IMR-90 (cell line): ENCODE measurements around the gene PAXX. TPM values are rescaled to one million over a fixed set of nuclear protein-coding genes. Genes with fewer than 3 reads are reported as not detected.

Experiments
- ATAC-seq: fragments of 200-7000 bp; cut with Tn5 transposase; 2 replicates; pipeline ENCODE4 v1.9.1; 2020; ENCODE audit warnings: low read depth, mild to moderate bottlenecking, moderate library complexity
- BruUV-seq: library from RNA; stranded (reverse); fragments of 400-500 nt; replicated peaks from 2 replicates; lab custom pipeline; 2021; lab: Mats Ljungman, UMichigan
- CTCF ChIA-PET: fragments of 300-600 bp; formaldehyde crosslinking; extraction: SDS; loops from one replicate; lab custom pipeline; 2021; ENCODE audit warnings: antibody characterized with exemption; lab: Yijun Ruan, JAX
- POLR2A ChIA-PET: fragments of 300-600 bp; sonication (Branson Sonifier 250); formaldehyde crosslinking; loops from one replicate; lab custom pipeline; 2022; ENCODE audit warnings: antibody characterized with exemption; ENCODE audit not compliant: unreplicated experiment; lab: Charles Lee
- DNase-seq: peaks from one replicate; pipeline ENCODE4 v3.0.0; 2013
- H2AFZ ChIP-seq: replicated peaks from 2 replicates; pipeline ENCODE3; 2013; ENCODE audit warnings: low read length, mild to moderate bottlenecking; ENCODE audit not compliant: poor library complexity
- H2AK5ac ChIP-seq: 2 replicates; pipeline ENCODE4 v1.6.1; 2013; ENCODE audit warnings: low read depth, low read length, inconsistent platforms
- H2AK9ac ChIP-seq: replicated peaks from 2 replicates; pipeline ENCODE3; 2013; ENCODE audit warnings: mild to moderate bottlenecking, low read depth, low read length, moderate library complexity; ENCODE audit not compliant: poor library complexity
- H2BK120ac ChIP-seq: 2 replicates; pipeline ENCODE4 v1.6.1; 2013; ENCODE audit warnings: low read depth, low read length, inconsistent platforms
- H2BK15ac ChIP-seq: 3 replicates; pipeline ENCODE4 v1.6.1; 2013; ENCODE audit warnings: low read depth, low read length, inconsistent platforms
- H2BK20ac ChIP-seq: 2 replicates; pipeline ENCODE4 v1.6.1; 2013; ENCODE audit warnings: low read depth, mild to moderate bottlenecking, inconsistent platforms, low read length, moderate library complexity
- H2BK5ac ChIP-seq: 2 replicates; pipeline ENCODE4 v1.6.1; 2013; ENCODE audit warnings: mild to moderate bottlenecking, low read depth, low read length, inconsistent platforms; ENCODE audit not compliant: poor library complexity, severe bottlenecking
- H3K14ac ChIP-seq: replicated peaks from 2 replicates; pipeline ENCODE4 v1.6.1; 2013; ENCODE audit warnings: low read depth, low read length, inconsistent platforms
- H3K18ac ChIP-seq: 2 replicates; pipeline ENCODE4 v1.6.1; 2013; ENCODE audit warnings: low read depth, low read length, control low read depth
- H3K23ac ChIP-seq: 2 replicates; pipeline ENCODE4 v1.6.1; 2013; ENCODE audit warnings: low read depth, low read length, inconsistent platforms
- H3K27ac ChIP-seq: 2 replicates; pipeline ENCODE4 v1.5.1; 2013; ENCODE audit warnings: mild to moderate bottlenecking, control low read depth, low read length; ENCODE audit not compliant: insufficient read depth
- H3K27me3 ChIP-seq: 2 replicates; pipeline ENCODE4 v1.6.1; 2013; ENCODE audit warnings: low read length; ENCODE audit not compliant: control insufficient read depth, insufficient read depth
- H3K36me3 ChIP-seq: 2 replicates; pipeline ENCODE4 v1.6.1; 2013; ENCODE audit warnings: low read length, mixed read lengths; ENCODE audit not compliant: control insufficient read depth, insufficient read depth
- H3K4ac ChIP-seq: 2 replicates; pipeline ENCODE4 v1.6.1; 2013; ENCODE audit warnings: low read depth, low read length, inconsistent platforms
- H3K4me1 ChIP-seq: 2 replicates; pipeline ENCODE4 v1.6.1; 2013; ENCODE audit warnings: low read length, mixed read lengths; ENCODE audit not compliant: control insufficient read depth, insufficient read depth
- H3K4me2 ChIP-seq: 2 replicates; pipeline ENCODE4 v1.6.1; 2013; ENCODE audit warnings: low read depth, mild to moderate bottlenecking, control low read depth, low read length, moderate library complexity
- H3K4me3 ChIP-seq: 2 replicates; pipeline ENCODE4 v1.5.1; 2013; ENCODE audit warnings: low read depth, mild to moderate bottlenecking, control low read depth, low read length, moderate library complexity; ENCODE audit not compliant: insufficient read depth
- H3K56ac ChIP-seq: 2 replicates; pipeline ENCODE4 v1.6.1; 2013; ENCODE audit warnings: low read length, inconsistent platforms; ENCODE audit not compliant: insufficient read depth; ENCODE audit errors: extremely low read depth
- H3K79me1 ChIP-seq, 2 experiments: 2 replicates each; pipeline ENCODE4 v1.6.1; 2013; ENCODE audit warnings: low read length in 2 of 2, inconsistent platforms in 1 of 2, low read depth in 1 of 2
- H3K9ac ChIP-seq: 2 replicates; pipeline ENCODE4 v1.6.1; 2013; ENCODE audit warnings: low read depth, low read length, control low read depth
- H3K9me1 ChIP-seq: 2 replicates; pipeline ENCODE4 v1.6.1; 2013; ENCODE audit warnings: low read length, inconsistent platforms; ENCODE audit not compliant: insufficient read depth
- H3K9me3 ChIP-seq: 2 replicates; pipeline ENCODE4 v1.6.1; 2013; ENCODE audit warnings: low read length; ENCODE audit not compliant: control insufficient read depth, insufficient read depth
- H4K20me1 ChIP-seq: 2 replicates; pipeline ENCODE4 v1.6.1; 2013; ENCODE audit warnings: low read length, inconsistent platforms; ENCODE audit not compliant: insufficient read depth
- H4K5ac ChIP-seq: 2 replicates; pipeline ENCODE4 v1.6.1; 2013; ENCODE audit warnings: mild to moderate bottlenecking, low read depth, low read length, control low read depth
- H4K8ac ChIP-seq, 2 experiments: 2 replicates each; pipeline ENCODE4 v1.6.1; 2013; ENCODE audit warnings: low read depth in 2 of 2, low read length in 2 of 2, control low read depth in 1 of 2, inconsistent platforms in 1 of 2
- H4K91ac ChIP-seq: 2 replicates; pipeline ENCODE4 v1.6.1; 2013; ENCODE audit warnings: low read depth, low read length, inconsistent platforms; ENCODE audit not compliant: insufficient read depth
- MAFK ChIP-seq: IDR thresholded peaks from 2 replicates; pipeline ENCODE4 v1.6.1; 2012; ENCODE audit warnings: low read depth, low read length, improper control_type of control experiment
- POLR2A ChIP-seq: IDR thresholded peaks from 2 replicates; pipeline ENCODE4 v1.6.1; 2012; ENCODE audit warnings: mild to moderate bottlenecking, low read depth, low read length
- WGBS, 2 experiments: methylation state at CpG; one replicate each; pipeline versions ENCODE4 v1.1.5 to v1.1.7; 2013; ENCODE audit warnings: missing lambda C conversion rate in 2 of 2; ENCODE audit not compliant: insufficient read length in 1 of 2; ENCODE audit errors: extremely low coverage in 2 of 2; 5-methylcytosine and 5-hydroxymethylcytosine counted together
- dilution Hi-C: fragments of 300-500 bp; cut with HindIII; formaldehyde crosslinking; loops from one replicate; pipeline ENCODE4 v1.14.3; 2018; ENCODE audit warnings: low sequenced_read_pairs; ENCODE audit not compliant: unreplicated experiment
- in situ Hi-C: fragments of 300-500 bp; cut with MboI; formaldehyde crosslinking; loops from 3 replicates; pipeline ENCODE4 v1.14.3; 2019; ENCODE audit warnings: low sequenced_read_pairs, inconsistent platforms, mixed read lengths
- intact Hi-C: fragments of 100-400 bp; cut with micrococcal nuclease; formaldehyde crosslinking; loops from 2 replicates; pipeline ENCODE4 v1.10.0; 2022
- polyA plus RNA-seq, 3 experiments: library from polyadenylated mRNA; depleted of rRNA; stranded (reverse); fragments of >200 nt; gene quantifications; 2 replicates each; pipeline ENCODE4 v1.2.3, GENCODE V29; 2012; ENCODE audit warnings: low replicate concordance in 1 of 3
- total RNA-seq: library from RNA; depleted of rRNA; stranded (reverse); fragments of >200 nt; gene quantifications from 2 replicates; pipeline ENCODE4 v1.2.3, GENCODE V29; 2012

The PAXX gene
- total and polyA plus RNA-seq, 2 of the 4 experiments (the other 2 are of a cell fraction), result 5.7 to 24.6 TPM

DNA sequence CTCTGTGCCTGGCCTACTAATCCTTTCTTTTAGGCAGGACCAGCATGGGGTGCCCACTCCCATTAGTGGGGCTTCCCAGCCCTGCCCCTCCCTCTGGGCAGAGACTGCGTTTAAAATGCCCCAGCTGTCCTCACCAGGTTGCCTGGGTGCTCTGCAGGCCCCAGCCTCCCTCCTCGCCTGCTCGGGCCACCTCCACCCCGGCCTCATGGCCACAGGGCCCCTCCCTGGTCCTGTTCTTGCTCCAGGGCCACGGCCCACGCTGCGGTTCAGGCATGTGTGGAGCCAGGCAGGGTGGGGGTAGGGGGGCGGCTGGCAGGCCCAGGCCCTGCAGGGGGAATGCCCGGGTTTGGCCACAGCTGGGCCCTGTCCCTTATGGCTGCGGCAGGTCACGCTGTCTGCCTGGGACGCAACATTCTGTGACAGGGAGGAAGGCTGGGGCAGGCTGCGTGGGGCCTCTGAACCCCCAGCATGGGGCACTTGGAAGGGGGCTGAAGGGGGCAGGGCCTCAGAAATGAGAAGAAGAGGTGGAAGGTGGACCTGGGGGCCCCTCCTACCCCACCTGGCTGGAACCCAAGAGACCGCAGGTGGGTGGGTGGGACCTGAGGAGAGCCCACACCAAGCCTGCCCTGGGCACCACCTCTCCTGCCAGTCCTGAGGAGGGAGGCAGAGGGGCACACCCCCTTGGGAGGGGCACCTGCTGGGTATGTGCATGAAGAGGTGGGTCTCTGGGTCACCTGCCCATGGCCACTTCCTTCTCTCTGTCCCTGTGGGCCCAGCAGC, 40.5 kb upstream of the PAXX start, which contains the start of gene LCN12 (continued):
- no peak for TF ChIP-seq MAFK

DNA sequence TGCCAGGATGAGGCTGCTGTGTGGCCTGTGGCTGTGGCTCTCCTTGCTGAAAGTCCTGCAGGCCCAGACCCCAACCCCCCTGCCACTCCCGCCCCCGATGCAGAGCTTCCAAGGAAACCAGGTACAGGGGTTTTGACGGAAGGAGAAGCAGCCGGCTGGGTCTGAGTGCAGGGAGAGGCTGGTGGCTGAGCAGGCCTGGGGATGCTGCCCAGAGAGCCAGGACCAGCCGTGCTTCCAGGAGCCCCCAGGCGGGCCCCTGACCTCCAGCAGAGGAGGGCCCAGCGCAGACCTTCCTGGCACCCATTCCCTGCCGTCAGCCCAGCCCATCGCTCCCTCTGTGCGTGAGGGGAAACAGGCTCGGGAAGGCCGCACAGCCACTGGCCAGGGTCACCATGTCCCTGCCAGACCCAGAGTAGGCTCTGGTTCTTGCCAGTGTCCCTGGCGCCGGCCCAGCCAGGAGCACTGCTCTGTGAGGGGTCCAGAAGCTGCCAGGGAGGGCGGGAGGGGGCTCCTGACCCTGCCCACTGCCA, 39.8 kb upstream of the PAXX start:
- Histone ChIP-seq H4K5ac (no peak overlapping the region), H3K18ac (no peak overlapping the region), H3K9me3 (peaks cover 3% of the 10 kb centered on the region), H3K4ac (no peak overlapping the region), H3K9me1 (no peaks in the 10 kb centered on the region), H3K14ac (no peak overlapping the region), H2BK5ac (no peak overlapping the region), H2AFZ (no peak overlapping the region), H3K4me3 (no peak overlapping the region), H3K4me2 (no peak overlapping the region), H4K20me1 (no peaks in the 10 kb centered on the region), H4K91ac (no peak overlapping the region), H2AK5ac (no peak overlapping the region), H2BK15ac (no peak overlapping the region), H3K56ac (no peak overlapping the region), H3K23ac (no peak overlapping the region), H3K79me1 (no peaks in the 10 kb centered on the region), H2BK120ac (no peak overlapping the region), H3K4me1 (no peaks in the 10 kb centered on the region; the same call in 1 of the 2 replicates), H3K27me3 (peaks cover 13% of the 10 kb centered on the region; the same call in 1 of the 2 replicates), H3K9ac (no peak overlapping the region), H2BK20ac (no peak overlapping the region), H3K27ac (no peak overlapping the region), H4K8ac (no peak overlapping the region), H2AK9ac (no peak overlapping the region), H3K36me3 (no peaks in the 10 kb centered on the region)
- DNase-seq (no peak), ATAC-seq (no peak)
- intact Hi-C loops, result no loop called here
- dilution Hi-C loops, result no loop called here
- no TSS peak for BruUV-seq
- WGBS, 2 experiments, result 38% methylated on average over 3 of the region's 15 CpGs; no CpG with 5 or more reads in 1 of the 2 experiments
- POLR2A ChIA-PET, result no interaction called here
- in situ Hi-C loops, result no loop called here
- TF ChIP-seq POLR2A, result no peak
- CTCF ChIA-PET, result no interaction called here
